SK-N-SH (cell line): Measurements from ENCODE around the gene SLC25A21.

Source experiments
- CTCF ChIP-seq: fragments of 200-600 bp; sonication (generic); IDR thresholded peaks from 2 replicates; pipeline ENCODE4 v1.6.1; 2017; ENCODE audit warnings: antibody characterized with exemption, mild to moderate bottlenecking, moderate library complexity
- EP300 ChIP-seq, 2 experiments: IDR thresholded peaks; 2 replicates each; pipeline versions ENCODE4 v1.4.0 to v1.6.1; 2012; ENCODE audit warnings: borderline replicate concordance in 1 of 2, low read depth in 1 of 2, low read length in 1 of 2
- GABPA ChIP-seq: IDR thresholded peaks from 2 replicates; pipeline ENCODE4 v1.4.0; 2012; ENCODE audit warnings: low read depth, mild to moderate bottlenecking
- MXI1 ChIP-seq: IDR thresholded peaks from 2 replicates; pipeline ENCODE4 v1.6.1; 2012; ENCODE audit warnings: mild to moderate bottlenecking, low read depth, low read length, improper control_type of control experiment
- NFIC ChIP-seq: IDR thresholded peaks from 2 replicates; pipeline ENCODE4 v1.4.0; 2012; ENCODE audit warnings: borderline replicate concordance
- NRF1 ChIP-seq: IDR thresholded peaks from 2 replicates; pipeline ENCODE4 v1.6.1; 2012; ENCODE audit warnings: low read depth, mild to moderate bottlenecking, low read length
- POLR2AphosphoS5 ChIP-seq: IDR thresholded peaks from 2 replicates; pipeline ENCODE4 v1.6.1; 2012; ENCODE audit warnings: low read depth, low read length
- RCOR1 ChIP-seq: fragments of 150-350 bp; IDR thresholded peaks from 2 replicates; pipeline ENCODE4 v1.6.1; 2017; ENCODE audit warnings: antibody characterized with exemption, low read length
- REST ChIP-seq: IDR thresholded peaks from 2 replicates; pipeline ENCODE4 v1.6.1; 2012; ENCODE audit warnings: mild to moderate bottlenecking, low read depth, low read length, moderate library complexity
- RXRA ChIP-seq: IDR thresholded peaks from 2 replicates; pipeline ENCODE4 v1.4.0; 2012; ENCODE audit warnings: low read depth, mild to moderate bottlenecking, borderline replicate concordance
- SIN3A ChIP-seq: IDR thresholded peaks from 2 replicates; pipeline ENCODE4 v1.6.1; 2012; ENCODE audit warnings: low read depth, mild to moderate bottlenecking, low read length, moderate library complexity, borderline replicate concordance
- TAF1 ChIP-seq: IDR thresholded peaks from 2 replicates; pipeline ENCODE4 v1.6.1; 2012; ENCODE audit warnings: low read depth, mild to moderate bottlenecking, low read length, moderate library complexity, borderline replicate concordance
- USF1 ChIP-seq: IDR thresholded peaks from 2 replicates; pipeline ENCODE4 v1.4.0; 2012; ENCODE audit warnings: low read depth, borderline replicate concordance
- USF2 ChIP-seq: fragments of 150-350 bp; IDR thresholded peaks from 2 replicates; pipeline ENCODE4 v1.6.1; 2017; ENCODE audit warnings: antibody characterized with exemption, low read length, low read depth, borderline replicate concordance

- no peak for TF ChIP-seq CTCF
- TF ChIP-seq SIN3A = no peak
- TF ChIP-seq REST = no peak
- no peak for TF ChIP-seq POLR2AphosphoS5
- TF ChIP-seq TAF1 = no peak
- no peak for TF ChIP-seq EP300 (IDR thresholded peaks at IDR 0.05; ENCODE audit: borderline replicate concordance in 1 of 2, low read depth in 1 of 2, low read length in 1 of 2)
- TF ChIP-seq MXI1 = no peak
- TF ChIP-seq NRF1 = no peak
- no peak for TF ChIP-seq RXRA
- TF ChIP-seq GABPA = no peak
- no peak for TF ChIP-seq NFIC
- no peak for TF ChIP-seq USF1
- TF ChIP-seq USF2 = no peak
- TF ChIP-seq RCOR1 = no peak
Observed at GRCh38 chr14:36667679-36668078, 504.7 kb downstream of the SLC25A21 start.
